SHP77 (cell line): ENCODE results near the gene FAM43B.

Source experiments
- DNase-seq, 2 experiments: peaks; one replicate each; lab custom pipeline; 2025; lab: John Stamatoyannopoulos, UW

FAM43B gene

DNA sequence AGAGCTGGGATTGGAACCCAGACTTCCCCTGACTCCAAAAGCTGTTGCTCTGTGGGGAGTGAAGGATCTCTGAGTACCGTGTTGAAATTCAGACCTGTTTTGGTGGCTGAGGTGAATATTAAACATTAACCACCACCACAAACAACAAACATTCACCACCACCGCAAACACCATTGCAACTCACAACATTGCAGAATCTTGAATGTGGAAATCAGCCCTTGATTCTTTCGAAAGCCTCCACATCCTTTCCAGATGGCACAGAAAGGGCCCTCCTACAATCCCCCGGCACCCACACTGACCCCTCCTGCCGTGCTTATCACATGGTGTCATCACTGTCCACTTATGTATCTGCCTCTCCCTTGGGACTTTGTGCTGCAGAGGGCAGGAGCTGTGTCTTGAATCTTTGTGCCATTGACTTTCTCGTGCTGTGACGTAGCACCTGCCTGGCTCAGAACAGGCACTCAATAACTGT lies 38.0 kb downstream of the FAM43B start:
- DNase-seq, result no peak

DNA sequence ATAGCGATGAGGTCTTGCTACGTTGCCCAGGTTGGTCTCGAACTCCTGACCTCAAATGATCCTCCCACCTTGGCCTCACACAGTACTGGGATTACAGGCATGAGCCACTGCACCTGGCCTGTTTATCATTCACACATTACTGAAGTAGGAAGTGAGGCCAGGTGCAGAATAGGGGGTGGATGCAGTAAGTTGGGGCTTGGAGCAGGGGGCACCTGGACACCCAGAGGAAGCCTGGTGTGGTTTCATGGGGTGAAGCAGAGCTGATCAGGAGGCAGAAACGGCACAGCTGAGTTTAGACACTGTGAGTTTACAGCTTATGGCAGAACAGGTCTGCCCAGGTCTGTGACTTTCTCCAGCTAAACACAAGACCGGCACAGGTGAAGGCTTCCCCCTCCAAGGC lies 41.4 kb downstream of the FAM43B start:
- no peak for DNase-seq

DNA sequence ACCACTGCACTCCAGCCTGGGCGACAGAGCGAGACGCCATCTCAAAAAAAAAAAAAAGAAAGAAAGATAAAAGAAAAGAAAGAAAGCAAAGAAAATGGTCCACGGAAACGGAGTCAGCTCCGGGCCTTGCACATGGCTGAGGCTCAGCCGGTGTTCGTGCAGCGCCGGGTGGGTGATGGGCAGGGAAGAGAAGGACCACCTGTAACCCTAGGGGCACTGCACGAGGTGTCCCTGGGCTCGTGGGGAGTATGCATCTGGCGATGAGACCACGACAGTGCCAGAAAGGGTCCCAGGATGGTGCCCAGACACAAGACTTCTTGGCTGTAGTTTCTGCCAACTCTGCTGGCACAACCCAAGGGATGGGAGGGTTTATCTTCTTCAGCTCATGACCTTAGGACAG lies 42.4 kb downstream of the FAM43B start:
- no peak for DNase-seq

DNA sequence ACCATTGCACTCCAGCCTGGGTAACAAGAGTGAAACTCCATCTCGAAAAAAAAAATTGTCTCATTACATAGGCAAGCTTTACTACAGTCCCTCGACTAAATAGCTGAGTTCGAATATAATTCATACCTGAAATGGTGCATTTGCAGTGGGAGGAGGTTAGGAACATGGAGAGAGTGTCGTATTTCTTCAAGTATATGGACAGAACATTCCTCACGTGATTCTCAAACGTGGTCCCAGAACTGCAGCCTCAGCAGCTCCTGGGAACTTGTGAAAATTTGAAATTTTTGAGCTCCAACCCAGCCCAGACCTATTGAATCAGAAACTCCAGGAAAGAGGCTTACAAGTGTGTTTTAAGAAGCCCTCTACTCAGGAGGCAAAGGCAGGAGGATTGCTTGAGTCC lies 43.7 kb downstream of the FAM43B start:
- DNase-seq, result no peak

DNA sequence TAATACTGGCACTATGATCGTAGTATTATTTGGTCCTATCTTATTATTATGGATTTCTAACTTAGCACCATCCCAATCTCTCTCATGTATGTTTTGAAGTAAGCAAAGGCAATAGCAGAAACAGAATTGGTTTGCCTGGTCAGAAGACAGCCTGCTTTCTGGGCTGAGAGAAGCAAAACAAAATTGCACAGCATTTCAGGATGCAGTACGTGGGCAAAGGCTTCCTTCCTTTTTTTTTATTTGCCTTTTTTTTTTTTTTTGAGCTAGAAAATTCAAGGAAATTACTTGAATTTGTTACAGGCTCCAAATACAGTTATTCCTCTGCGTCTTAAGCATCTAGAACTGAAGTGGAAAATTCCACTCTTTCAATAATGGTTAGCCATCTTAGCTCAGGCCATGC lies 45.3 kb downstream of the FAM43B start:
- DNase-seq, result no peak

DNA sequence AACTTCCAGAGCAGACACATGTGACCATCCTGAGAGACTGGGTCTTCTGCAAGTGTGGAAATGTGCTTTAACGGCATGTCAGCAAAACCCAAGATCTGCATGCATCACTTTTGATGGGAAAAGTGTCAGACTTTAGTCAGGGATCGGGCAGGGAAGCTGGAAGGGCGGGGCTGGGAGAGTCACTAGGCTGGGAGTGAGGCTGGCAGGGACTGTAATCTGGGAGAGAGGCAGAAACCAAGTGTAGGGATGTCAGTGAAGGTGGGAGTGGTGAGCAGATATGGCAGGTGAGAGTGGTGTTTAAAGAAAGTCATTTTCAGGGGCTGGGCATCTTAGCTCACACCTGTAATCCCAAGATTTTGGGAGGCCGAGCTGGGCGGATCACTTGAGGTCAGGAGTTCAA lies 47.8 kb downstream of the FAM43B start:
- DNase-seq, result no peak

DNA sequence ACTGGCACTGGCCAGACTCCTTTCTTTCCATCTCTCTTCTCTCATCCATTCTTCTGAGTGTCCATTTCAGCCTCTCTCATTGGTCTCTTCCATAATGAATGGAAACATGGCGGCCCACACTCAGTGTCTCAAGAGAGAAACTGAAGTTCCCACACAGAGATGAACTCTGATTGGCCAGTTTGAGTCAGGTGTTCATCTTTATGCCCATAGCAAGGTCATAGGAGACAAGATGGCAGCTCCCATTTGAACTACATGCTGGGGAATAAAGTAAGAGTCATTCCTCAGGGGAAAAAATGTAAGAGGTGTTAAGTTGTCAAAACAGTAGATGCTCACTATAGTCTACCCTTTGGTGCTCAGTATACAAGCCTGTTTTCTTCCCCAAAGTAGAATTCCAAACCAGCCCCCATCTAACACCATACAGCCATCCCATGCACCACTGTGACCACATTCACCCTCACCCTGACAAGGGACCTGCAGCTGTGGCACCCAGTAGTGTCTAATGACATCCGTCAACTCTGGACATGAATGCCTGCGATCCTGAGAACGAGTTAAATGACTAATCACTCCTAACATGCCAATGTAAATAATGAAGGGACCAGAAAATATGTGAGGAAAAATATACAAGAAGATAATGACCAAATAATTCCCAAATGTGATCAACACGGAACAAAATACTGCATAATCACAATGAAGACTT lies 48.9 kb downstream of the FAM43B start:
- no peak for DNase-seq

DNA sequence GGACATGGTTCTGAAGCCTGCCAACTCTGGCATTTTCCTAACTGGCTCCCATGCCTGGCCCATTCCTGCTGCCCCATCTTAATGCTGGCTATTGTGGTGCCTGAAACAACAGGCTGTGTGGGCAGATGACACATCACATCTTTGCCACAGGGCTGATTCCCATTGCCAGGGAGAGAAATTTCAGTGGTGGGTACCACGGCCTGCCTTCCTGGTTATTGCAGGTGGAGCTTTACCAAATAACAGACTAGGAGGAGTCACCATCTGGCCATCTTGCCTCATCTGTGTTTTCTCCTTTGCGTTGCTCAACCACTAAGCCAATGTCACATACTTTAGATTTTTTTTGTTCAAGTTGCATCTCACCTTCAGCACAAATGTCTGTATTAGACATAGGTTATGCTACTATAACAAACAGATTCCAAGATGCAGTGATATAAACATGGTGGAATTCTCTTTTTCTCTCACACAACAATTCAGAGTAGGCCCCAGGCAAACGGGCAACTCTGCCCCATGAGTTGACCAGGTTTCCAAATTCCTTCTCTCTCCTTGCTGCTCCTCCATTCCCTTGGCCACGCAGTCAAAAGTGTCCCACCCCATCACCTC lies 50.6 kb downstream of the FAM43B start:
- DNase-seq, result no peak

DNA sequence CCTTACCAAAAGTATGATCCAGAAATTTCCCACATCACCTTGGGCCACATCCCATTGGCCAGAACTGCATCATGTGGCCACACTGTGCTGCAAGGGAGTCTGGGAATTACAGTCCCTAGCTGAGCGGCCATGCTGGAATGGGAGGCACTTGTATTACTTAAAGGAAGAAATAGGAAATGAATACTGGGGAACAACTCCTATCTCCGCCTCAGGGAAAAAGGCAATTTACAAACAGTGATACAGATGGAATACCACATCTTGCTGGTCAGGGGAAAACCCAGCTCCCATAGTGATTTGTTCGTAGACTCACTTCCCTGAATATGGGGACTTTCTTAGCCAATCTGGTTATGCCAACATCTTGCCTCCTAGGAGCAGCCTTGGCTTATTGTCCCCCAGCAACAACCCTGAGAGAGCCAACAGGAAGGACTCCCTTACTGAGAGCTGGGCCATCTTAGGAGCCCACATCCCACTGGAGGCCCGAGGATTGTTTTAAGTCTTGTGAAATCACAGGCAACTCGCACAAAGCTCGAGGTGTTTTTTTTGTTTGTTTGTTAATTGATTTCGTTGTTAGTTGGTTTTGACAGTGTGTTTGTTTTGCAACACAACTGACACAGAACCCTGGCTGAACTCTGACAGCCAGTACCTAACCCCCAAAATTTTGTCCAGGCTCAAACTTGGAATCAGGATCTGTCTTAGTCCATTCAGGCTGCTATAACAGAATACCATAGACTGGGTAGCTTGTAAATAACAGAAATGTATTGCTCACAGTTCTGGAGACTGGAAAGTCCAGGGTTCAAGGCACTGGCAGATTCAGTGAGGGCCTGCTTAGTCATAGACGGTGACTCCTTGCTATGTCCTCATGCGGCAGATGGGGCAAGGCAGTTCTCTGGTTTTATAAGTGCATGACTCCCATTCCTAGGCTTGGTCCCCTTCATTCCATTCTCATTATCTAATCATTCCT lies 51.4 kb downstream of the FAM43B start:
- no peak for DNase-seq
